Measurements from ENCODE around the gene ZRANB3.
"Not testable (repeated sequence)": the region's sequence is repeated elsewhere in the genome, so short reads cannot be mapped to it uniquely, and the experiment has no call there.

ZRANB3 gene

GRCh38 chr2:135490376-135490775, 40.6 kb downstream of the ZRANB3 start:
- DNase-seq (ENCODE audit: low read depth in 2 of 2): peak; percentile 9 to 19

GRCh38 chr2:135485441-135485840, 45.6 kb downstream of the ZRANB3 start:
- no peak for DNase-seq (ENCODE audit: low read depth in 2 of 2)

- DNase-seq (ENCODE audit: low read depth in 2 of 2): no peak
Observed at GRCh38 chr2:135475128-135475527, 55.9 kb downstream of the ZRANB3 start.

- no peak for DNase-seq (ENCODE audit: low read depth in 2 of 2)
Observed at GRCh38 chr2:135473567-135473966, 57.5 kb downstream of the ZRANB3 start.

GRCh38 chr2:135471106-135471505, 59.9 kb downstream of the ZRANB3 start:
- no peak for DNase-seq (ENCODE audit: low read depth in 2 of 2)

GRCh38 chr2:135457279-135457678, 73.7 kb downstream of the ZRANB3 start:
- DNase-seq (ENCODE audit: low read depth in 2 of 2): no peak

GRCh38 chr2:135456835-135457234, 74.2 kb downstream of the ZRANB3 start:
- DNase-seq (ENCODE audit: low read depth in 2 of 2): no peak

GRCh38 chr2:135456431-135456830, 74.6 kb downstream of the ZRANB3 start:
- no peak for DNase-seq (ENCODE audit: low read depth in 2 of 2)

GRCh38 chr2:135454608-135455007, 76.4 kb downstream of the ZRANB3 start:
- DNase-seq (ENCODE audit: low read depth in 2 of 2): no peak

GRCh38 chr2:135453027-135453426, 78.0 kb downstream of the ZRANB3 start:
- not testable (repeated sequence) for DNase-seq (ENCODE audit: low read depth in 2 of 2)

- DNase-seq (ENCODE audit: low read depth in 2 of 2): no peak
Observed at GRCh38 chr2:135451966-135452365, 79.1 kb downstream of the ZRANB3 start.

- not testable (repeated sequence) for DNase-seq (ENCODE audit: low read depth in 2 of 2)
Observed at GRCh38 chr2:135443013-135443412, 88.0 kb downstream of the ZRANB3 start.

- not testable (repeated sequence) for DNase-seq (ENCODE audit: low read depth in 2 of 2)
Observed at GRCh38 chr2:135435155-135435554, 95.9 kb downstream of the ZRANB3 start.

GRCh38 chr2:135424849-135425248, 106.2 kb downstream of the ZRANB3 start:
- no peak for DNase-seq (ENCODE audit: low read depth in 2 of 2)

- DNase-seq (ENCODE audit: low read depth in 2 of 2): no peak
Observed at GRCh38 chr2:135422898-135423297, 108.1 kb downstream of the ZRANB3 start.

GRCh38 chr2:135411646-135412045, 119.4 kb downstream of the ZRANB3 start:
- DNase-seq (ENCODE audit: low read depth in 2 of 2): no peak

- DNase-seq (ENCODE audit: low read depth in 2 of 2): no peak
Observed at GRCh38 chr2:135409436-135409835, 121.6 kb downstream of the ZRANB3 start.

GRCh38 chr2:135396259-135396658, 134.8 kb downstream of the ZRANB3 start:
- DNase-seq (ENCODE audit: low read depth in 2 of 2): not testable (repeated sequence)

GRCh38 chr2:135386993-135387392, 144.0 kb downstream of the ZRANB3 start:
- no peak for DNase-seq (ENCODE audit: low read depth in 2 of 2)

- no peak for DNase-seq (ENCODE audit: low read depth in 2 of 2)
Observed at GRCh38 chr2:135378591-135378990, 152.4 kb downstream of the ZRANB3 start.

GRCh38 chr2:135373702-135374101, 157.3 kb downstream of the ZRANB3 start:
- DNase-seq (ENCODE audit: low read depth in 2 of 2): no peak

- DNase-seq (ENCODE audit: low read depth in 2 of 2): no peak
Observed at GRCh38 chr2:135349941-135350340, 181.1 kb downstream of the ZRANB3 start.

GRCh38 chr2:135348096-135348704, 182.8 kb downstream of the ZRANB3 start:
- DNase-seq (ENCODE audit: low read depth in 2 of 2): not testable (repeated sequence)

- no peak for DNase-seq (ENCODE audit: low read depth in 2 of 2)
Observed at GRCh38 chr2:135337071-135337470, 193.9 kb downstream of the ZRANB3 start.
